ENCODE measurements around the gene TSC1. TPM values are rescaled to one million over a fixed set of nuclear protein-coding genes. Genes with fewer than 3 reads are reported as not detected.

The TSC1 gene
- total RNA-seq, 4 donors from 2014 or later = 29.7 to 55.3 (median 44.0) TPM

GRCh38 chr9:132965478-132965877 is 21.1 kb upstream of the TSC1 start:
- Histone ChIP-seq H3K27ac (no peak overlapping the region), H3K4me3 (no peak overlapping the region), H3K36me3 (no peaks in the 10 kb centered on the region), H3K4me1 (no peaks in the 10 kb centered on the region), H3K27me3 (peaks cover 0 to 3% of the 10 kb centered on the region in 2 donors), H3K9me3 (no peaks in the 10 kb centered on the region)
- intact Hi-C loops (cut with DNase I; ENCODE audit: low total_unique reads) = no loop called here
- TF ChIP-seq POLR2A (IDR thresholded peaks at IDR 0.05) = no peak
- TF ChIP-seq, protein P1, sequence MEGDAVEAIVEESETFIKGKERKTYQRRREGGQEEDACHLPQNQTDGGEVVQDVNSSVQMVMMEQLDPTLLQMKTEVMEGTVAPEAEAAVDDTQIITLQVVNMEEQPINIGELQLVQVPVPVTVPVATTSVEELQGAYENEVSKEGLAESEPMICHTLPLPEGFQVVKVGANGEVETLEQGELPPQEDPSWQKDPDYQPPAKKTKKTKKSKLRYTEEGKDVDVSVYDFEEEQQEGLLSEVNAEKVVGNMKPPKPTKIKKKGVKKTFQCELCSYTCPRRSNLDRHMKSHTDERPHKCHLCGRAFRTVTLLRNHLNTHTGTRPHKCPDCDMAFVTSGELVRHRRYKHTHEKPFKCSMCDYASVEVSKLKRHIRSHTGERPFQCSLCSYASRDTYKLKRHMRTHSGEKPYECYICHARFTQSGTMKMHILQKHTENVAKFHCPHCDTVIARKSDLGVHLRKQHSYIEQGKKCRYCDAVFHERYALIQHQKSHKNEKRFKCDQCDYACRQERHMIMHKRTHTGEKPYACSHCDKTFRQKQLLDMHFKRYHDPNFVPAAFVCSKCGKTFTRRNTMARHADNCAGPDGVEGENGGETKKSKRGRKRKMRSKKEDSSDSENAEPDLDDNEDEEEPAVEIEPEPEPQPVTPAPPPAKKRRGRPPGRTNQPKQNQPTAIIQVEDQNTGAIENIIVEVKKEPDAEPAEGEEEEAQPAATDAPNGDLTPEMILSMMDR (IDR thresholded peaks at IDR 0.05) = no peak
- DNase-seq = no peak

DNA sequence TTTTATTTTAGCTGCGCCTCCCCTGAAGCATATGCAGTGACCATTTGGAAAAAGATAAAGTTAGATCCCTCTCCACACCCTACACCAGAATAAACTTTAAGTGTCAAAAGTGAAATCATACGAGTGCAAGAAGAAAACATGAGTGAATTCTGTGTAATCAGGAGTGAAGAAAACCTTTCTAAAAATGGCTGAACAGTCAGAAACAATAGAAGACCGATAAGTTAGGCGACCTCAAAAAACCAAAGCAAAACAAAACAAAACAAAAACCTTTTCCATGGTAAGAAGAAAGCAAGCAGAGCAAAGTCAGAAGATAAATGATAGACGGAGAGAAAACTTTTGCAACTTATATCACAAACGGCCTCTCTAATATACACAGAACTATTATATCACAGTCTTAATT is 16.6 kb upstream of the TSC1 start:
- Histone ChIP-seq H3K4me1 (no peaks in the 10 kb centered on the region), H3K27me3 (no peaks in the 10 kb centered on the region), H3K27ac (no peak overlapping the region), H3K36me3 (no peaks in the 10 kb centered on the region), H3K4me3 (no peak overlapping the region), H3K9me3 (no peaks in the 10 kb centered on the region)
- DNase-seq = no peak
- TF ChIP-seq, protein P1 (IDR thresholded peaks at IDR 0.05) = no peak
- no peak for TF ChIP-seq POLR2A (IDR thresholded peaks at IDR 0.05)
- intact Hi-C loops (cut with DNase I; ENCODE audit: low total_unique reads) = no loop called here

GRCh38 chr9:132957805-132958204 is 13.4 kb upstream of the TSC1 start:
- no peak for TF ChIP-seq POLR2A (IDR thresholded peaks at IDR 0.05)
- TF ChIP-seq, protein P1 (IDR thresholded peaks at IDR 0.05) = no peak
- H3K27me3 ChIP-seq = no peaks in the 10 kb centered on the region
- intact Hi-C loops (cut with DNase I; ENCODE audit: low total_unique reads) = no loop called here

DNA sequence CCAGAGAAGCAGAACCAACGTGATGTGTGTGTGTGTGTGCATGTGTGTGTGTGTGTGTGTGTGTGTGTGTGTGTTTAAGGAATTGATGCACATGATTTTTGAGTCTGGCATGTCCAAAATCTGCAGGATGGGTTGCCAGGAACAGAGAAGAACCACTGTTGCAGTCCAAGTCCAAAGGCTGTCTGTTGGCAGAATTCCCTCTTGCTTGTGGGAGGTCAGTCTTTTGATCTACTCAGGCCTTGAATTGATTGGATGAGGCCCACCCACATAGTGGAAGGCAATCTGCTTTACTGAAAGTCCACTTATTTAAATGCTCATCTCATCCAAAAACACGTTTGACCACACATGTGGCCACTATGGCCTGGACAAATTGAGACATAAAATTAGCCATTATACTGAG is 11.4 kb upstream of the TSC1 start:
- H3K9me3 ChIP-seq = no peaks in the 10 kb centered on the region
- intact Hi-C loops (cut with DNase I; ENCODE audit: low total_unique reads) = no loop called here
- H3K27me3 ChIP-seq = no peaks in the 10 kb centered on the region
- H3K36me3 ChIP-seq = no peaks in the 10 kb centered on the region
- no peak for DNase-seq
- H3K4me1 ChIP-seq = no peaks in the 10 kb centered on the region
- H3K27ac ChIP-seq = no peak overlapping the region
- TF ChIP-seq, protein P1 (IDR thresholded peaks at IDR 0.05) = no peak
- TF ChIP-seq POLR2A (IDR thresholded peaks at IDR 0.05) = no peak
- H3K4me3 ChIP-seq = no peak overlapping the region

More at GRCh38 chr9:132957805-132958204, 13.4 kb upstream of the TSC1 start:
- Histone ChIP-seq H3K4me3 (no peak overlapping the region), H3K27ac (no peak overlapping the region), H3K4me1 (no peaks in the 10 kb centered on the region), H3K9me3 (no peaks in the 10 kb centered on the region), H3K36me3 (no peaks in the 10 kb centered on the region)
- no peak for DNase-seq

DNA sequence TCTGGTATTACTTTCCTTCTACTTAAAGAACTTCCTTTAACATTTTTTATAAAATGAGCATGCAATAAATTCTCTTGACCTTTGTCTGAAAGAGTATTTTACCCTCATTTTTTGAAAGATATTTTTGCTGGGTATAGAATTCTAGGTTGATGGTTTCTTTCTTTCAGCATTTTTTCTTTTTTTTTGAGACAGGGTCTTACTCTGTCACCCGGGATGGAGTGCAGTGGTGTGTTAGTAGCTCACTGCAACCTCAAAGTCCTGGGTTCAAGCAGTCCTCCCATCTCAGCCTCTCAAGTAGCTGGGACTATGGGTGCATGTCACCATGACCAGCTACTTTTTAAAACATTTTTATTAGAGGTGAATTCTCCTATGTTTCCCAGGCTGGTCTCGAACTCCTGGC is 10.7 kb upstream of the TSC1 start:
- intact Hi-C loops (cut with DNase I; ENCODE audit: low total_unique reads) = no loop called here
- no peaks in the 10 kb centered on the region for H3K27me3 ChIP-seq
- TF ChIP-seq, protein P1 (IDR thresholded peaks at IDR 0.05) = no peak
- no peaks in the 10 kb centered on the region for H3K4me1 ChIP-seq
- no peaks in the 10 kb centered on the region for H3K9me3 ChIP-seq
- no peaks in the 10 kb centered on the region for H3K36me3 ChIP-seq
- no peak overlapping the region for H3K27ac ChIP-seq
- no peak for DNase-seq
- no peak overlapping the region for H3K4me3 ChIP-seq

All from uterus (tissue), 4 donors.